IMR-90 (cell line): ENCODE data around the gene GRM8. TPM values are rescaled to one million over a fixed set of nuclear protein-coding genes. Genes with fewer than 3 reads are reported as not detected.

Experiments
- ATAC-seq: fragments of 200-7000 bp; cut with Tn5 transposase; 2 replicates; pipeline ENCODE4 v1.9.1; 2020; ENCODE audit warnings: low read depth, mild to moderate bottlenecking, moderate library complexity
- BruUV-seq: library from RNA; stranded (reverse); fragments of 400-500 nt; replicated peaks from 2 replicates; lab custom pipeline; 2021; lab: Mats Ljungman, UMichigan
- CTCF ChIA-PET: fragments of 300-600 bp; formaldehyde crosslinking; extraction: SDS; loops from one replicate; lab custom pipeline; 2021; ENCODE audit warnings: antibody characterized with exemption; lab: Yijun Ruan, JAX
- POLR2A ChIA-PET: fragments of 300-600 bp; sonication (Branson Sonifier 250); formaldehyde crosslinking; loops from one replicate; lab custom pipeline; 2022; ENCODE audit warnings: antibody characterized with exemption; ENCODE audit not compliant: unreplicated experiment; lab: Charles Lee
- DNase-seq: peaks from one replicate; pipeline ENCODE4 v3.0.0; 2013
- H2AFZ ChIP-seq: replicated peaks from 2 replicates; pipeline ENCODE3; 2013; ENCODE audit warnings: low read length, mild to moderate bottlenecking; ENCODE audit not compliant: poor library complexity
- H2AK5ac ChIP-seq: 2 replicates; pipeline ENCODE4 v1.6.1; 2013; ENCODE audit warnings: low read depth, low read length, inconsistent platforms
- H2AK9ac ChIP-seq: replicated peaks from 2 replicates; pipeline ENCODE3; 2013; ENCODE audit warnings: mild to moderate bottlenecking, low read depth, low read length, moderate library complexity; ENCODE audit not compliant: poor library complexity
- H2BK120ac ChIP-seq: 2 replicates; pipeline ENCODE4 v1.6.1; 2013; ENCODE audit warnings: low read depth, low read length, inconsistent platforms
- H2BK15ac ChIP-seq: 3 replicates; pipeline ENCODE4 v1.6.1; 2013; ENCODE audit warnings: low read depth, low read length, inconsistent platforms
- H2BK20ac ChIP-seq: 2 replicates; pipeline ENCODE4 v1.6.1; 2013; ENCODE audit warnings: low read depth, mild to moderate bottlenecking, inconsistent platforms, low read length, moderate library complexity
- H2BK5ac ChIP-seq: 2 replicates; pipeline ENCODE4 v1.6.1; 2013; ENCODE audit warnings: mild to moderate bottlenecking, low read depth, low read length, inconsistent platforms; ENCODE audit not compliant: poor library complexity, severe bottlenecking
- H3K14ac ChIP-seq: replicated peaks from 2 replicates; pipeline ENCODE4 v1.6.1; 2013; ENCODE audit warnings: low read depth, low read length, inconsistent platforms
- H3K18ac ChIP-seq: 2 replicates; pipeline ENCODE4 v1.6.1; 2013; ENCODE audit warnings: low read depth, low read length, control low read depth
- H3K23ac ChIP-seq: 2 replicates; pipeline ENCODE4 v1.6.1; 2013; ENCODE audit warnings: low read depth, low read length, inconsistent platforms
- H3K27ac ChIP-seq: 2 replicates; pipeline ENCODE4 v1.5.1; 2013; ENCODE audit warnings: mild to moderate bottlenecking, control low read depth, low read length; ENCODE audit not compliant: insufficient read depth
- H3K27me3 ChIP-seq: 2 replicates; pipeline ENCODE4 v1.6.1; 2013; ENCODE audit warnings: low read length; ENCODE audit not compliant: control insufficient read depth, insufficient read depth
- H3K36me3 ChIP-seq: 2 replicates; pipeline ENCODE4 v1.6.1; 2013; ENCODE audit warnings: low read length, mixed read lengths; ENCODE audit not compliant: control insufficient read depth, insufficient read depth
- H3K4ac ChIP-seq: 2 replicates; pipeline ENCODE4 v1.6.1; 2013; ENCODE audit warnings: low read depth, low read length, inconsistent platforms
- H3K4me1 ChIP-seq: 2 replicates; pipeline ENCODE4 v1.6.1; 2013; ENCODE audit warnings: low read length, mixed read lengths; ENCODE audit not compliant: control insufficient read depth, insufficient read depth
- H3K4me2 ChIP-seq: 2 replicates; pipeline ENCODE4 v1.6.1; 2013; ENCODE audit warnings: low read depth, mild to moderate bottlenecking, control low read depth, low read length, moderate library complexity
- H3K4me3 ChIP-seq: 2 replicates; pipeline ENCODE4 v1.5.1; 2013; ENCODE audit warnings: low read depth, mild to moderate bottlenecking, control low read depth, low read length, moderate library complexity; ENCODE audit not compliant: insufficient read depth
- H3K56ac ChIP-seq: 2 replicates; pipeline ENCODE4 v1.6.1; 2013; ENCODE audit warnings: low read length, inconsistent platforms; ENCODE audit not compliant: insufficient read depth; ENCODE audit errors: extremely low read depth
- H3K79me1 ChIP-seq, 2 experiments: 2 replicates each; pipeline ENCODE4 v1.6.1; 2013; ENCODE audit warnings: low read length in 2 of 2, inconsistent platforms in 1 of 2, low read depth in 1 of 2
- H3K9ac ChIP-seq: 2 replicates; pipeline ENCODE4 v1.6.1; 2013; ENCODE audit warnings: low read depth, low read length, control low read depth
- H3K9me1 ChIP-seq: 2 replicates; pipeline ENCODE4 v1.6.1; 2013; ENCODE audit warnings: low read length, inconsistent platforms; ENCODE audit not compliant: insufficient read depth
- H3K9me3 ChIP-seq: 2 replicates; pipeline ENCODE4 v1.6.1; 2013; ENCODE audit warnings: low read length; ENCODE audit not compliant: control insufficient read depth, insufficient read depth
- H4K20me1 ChIP-seq: 2 replicates; pipeline ENCODE4 v1.6.1; 2013; ENCODE audit warnings: low read length, inconsistent platforms; ENCODE audit not compliant: insufficient read depth
- H4K5ac ChIP-seq: 2 replicates; pipeline ENCODE4 v1.6.1; 2013; ENCODE audit warnings: mild to moderate bottlenecking, low read depth, low read length, control low read depth
- H4K8ac ChIP-seq, 2 experiments: 2 replicates each; pipeline ENCODE4 v1.6.1; 2013; ENCODE audit warnings: low read depth in 2 of 2, low read length in 2 of 2, control low read depth in 1 of 2, inconsistent platforms in 1 of 2
- H4K91ac ChIP-seq: 2 replicates; pipeline ENCODE4 v1.6.1; 2013; ENCODE audit warnings: low read depth, low read length, inconsistent platforms; ENCODE audit not compliant: insufficient read depth
- BHLHE40 ChIP-seq: fragments of 150-350 bp; IDR thresholded peaks from 2 replicates; pipeline ENCODE4 v1.6.1; 2016; ENCODE audit warnings: mild to moderate bottlenecking, low read depth, low read length
- CEBPB ChIP-seq: IDR thresholded peaks from 2 replicates; pipeline ENCODE4 v1.6.1; 2012; ENCODE audit warnings: low read depth, low read length, improper control_type of control experiment
- CHD1 ChIP-seq: IDR thresholded peaks from 2 replicates; pipeline ENCODE4 v1.6.1; 2012; ENCODE audit warnings: low read depth, low read length, improper control_type of control experiment
- MAFK ChIP-seq: IDR thresholded peaks from 2 replicates; pipeline ENCODE4 v1.6.1; 2012; ENCODE audit warnings: low read depth, low read length, improper control_type of control experiment
- MAZ ChIP-seq: IDR thresholded peaks from 2 replicates; pipeline ENCODE4 v1.6.1; 2012; ENCODE audit warnings: low read depth, mild to moderate bottlenecking, low read length, improper control_type of control experiment, moderate library complexity, borderline replicate concordance
- MXI1 ChIP-seq: IDR thresholded peaks from 2 replicates; pipeline ENCODE4 v1.6.1; 2012; ENCODE audit warnings: low read depth, mild to moderate bottlenecking, low read length, moderate library complexity, borderline replicate concordance
- NFE2L2 ChIP-seq: fragments of 150-350 bp; IDR thresholded peaks from 2 replicates; pipeline ENCODE4 v1.6.1; 2016; ENCODE audit warnings: low read depth, mild to moderate bottlenecking, low read length
- RFX5 ChIP-seq: IDR thresholded peaks from 2 replicates; pipeline ENCODE4 v1.8.0; 2012; ENCODE audit warnings: low read depth, mild to moderate bottlenecking, low read length, moderate library complexity
- SMC3 ChIP-seq: fragments of 150-350 bp; IDR thresholded peaks from 2 replicates; pipeline ENCODE4 v1.6.1; 2016; ENCODE audit warnings: low read depth, mild to moderate bottlenecking, antibody characterized with exemption, low read length, moderate library complexity
- dilution Hi-C: fragments of 300-500 bp; cut with HindIII; formaldehyde crosslinking; loops from one replicate; pipeline ENCODE4 v1.14.3; 2018; ENCODE audit warnings: low sequenced_read_pairs; ENCODE audit not compliant: unreplicated experiment
- in situ Hi-C: fragments of 300-500 bp; cut with MboI; formaldehyde crosslinking; loops from 3 replicates; pipeline ENCODE4 v1.14.3; 2019; ENCODE audit warnings: low sequenced_read_pairs, inconsistent platforms, mixed read lengths
- intact Hi-C: fragments of 100-400 bp; cut with micrococcal nuclease; formaldehyde crosslinking; loops from 2 replicates; pipeline ENCODE4 v1.10.0; 2022
- polyA plus RNA-seq, 3 experiments: library from polyadenylated mRNA; depleted of rRNA; stranded (reverse); fragments of >200 nt; gene quantifications; 2 replicates each; pipeline ENCODE4 v1.2.3, GENCODE V29; 2012; ENCODE audit warnings: low replicate concordance in 1 of 3
- total RNA-seq: library from RNA; depleted of rRNA; stranded (reverse); fragments of >200 nt; gene quantifications from 2 replicates; pipeline ENCODE4 v1.2.3, GENCODE V29; 2012
- TF ChIP-seq, protein P1 (sequence below): conservative IDR thresholded peaks from 2 replicates; pipeline ENCODE4 v1.5.1; 2012; ENCODE audit warnings: mild to moderate bottlenecking, low read depth, low read length, improper control_type of control experiment
- TF ChIP-seq, protein P2 (sequence below): fragments of 150-350 bp; IDR thresholded peaks from 2 replicates; pipeline ENCODE4 v1.6.1; 2016; ENCODE audit warnings: low read depth, mild to moderate bottlenecking, low read length, moderate library complexity, borderline replicate concordance
- TF ChIP-seq, protein P3 (sequence below): fragments of 150-350 bp; IDR thresholded peaks from 2 replicates; pipeline ENCODE4 v1.6.1; 2017; ENCODE audit warnings: mild to moderate bottlenecking, antibody characterized with exemption, low read length, low read depth

The GRM8 gene
- total and polyA plus RNA-seq, 2 of the 4 experiments (the other 2 are of a cell fraction), result not detected

DNA sequence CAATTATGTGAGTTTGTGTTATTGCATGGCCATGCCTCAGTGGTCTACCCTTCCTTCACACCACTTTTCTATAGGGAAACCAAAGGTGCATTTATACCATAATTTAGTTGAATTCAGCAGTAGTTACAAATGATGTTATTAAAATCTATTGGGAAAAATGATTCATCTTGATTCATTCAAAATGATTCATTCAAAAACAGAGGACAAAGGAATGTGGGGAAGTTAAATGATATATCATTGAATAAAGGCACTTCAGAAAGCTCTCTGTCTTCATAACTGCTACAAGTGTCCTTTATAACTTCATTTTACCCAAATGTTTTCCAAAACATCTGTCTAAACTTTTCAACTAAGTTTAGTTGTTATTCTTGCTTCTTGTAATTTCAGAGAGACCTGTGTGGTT, 722.9 kb downstream of the GRM8 start:
- Histone ChIP-seq H4K5ac (no peak overlapping the region), H4K8ac (no peak overlapping the region), H3K4ac (no peak overlapping the region), H2BK15ac (no peak overlapping the region), H3K79me1 (no peaks in the 10 kb centered on the region), H2AK5ac (no peak overlapping the region), H4K20me1 (no peaks in the 10 kb centered on the region), H3K18ac (no peak overlapping the region), H2BK5ac (no peak overlapping the region), H2BK20ac (no peak overlapping the region), H3K4me3 (no peak overlapping the region), H3K27ac (no peak overlapping the region), H3K9me3 (peaks cover 11% of the 10 kb centered on the region), H3K9ac (no peak overlapping the region), H3K4me1 (no peaks in the 10 kb centered on the region), H3K4me2 (no peak overlapping the region), H3K14ac (no peak overlapping the region), H3K36me3 (no peaks in the 10 kb centered on the region), H3K27me3 (no peaks in the 10 kb centered on the region), H3K9me1 (no peaks in the 10 kb centered on the region), H4K91ac (no peak overlapping the region), H2BK120ac (no peak overlapping the region), H3K23ac (no peak overlapping the region), H2AFZ (no peak overlapping the region), H2AK9ac (no peak overlapping the region), H3K56ac (no peak overlapping the region)
- no peak for ATAC-seq
- dilution Hi-C loops (no loop called here), in situ Hi-C loops (no loop called here), intact Hi-C loops (no loop called here)
- CTCF ChIA-PET, result no interaction called here
- POLR2A ChIA-PET, result no interaction called here
- DNase-seq, result no peak
- TF ChIP-seq MXI1, result no peak
- TF ChIP-seq, protein P1, sequence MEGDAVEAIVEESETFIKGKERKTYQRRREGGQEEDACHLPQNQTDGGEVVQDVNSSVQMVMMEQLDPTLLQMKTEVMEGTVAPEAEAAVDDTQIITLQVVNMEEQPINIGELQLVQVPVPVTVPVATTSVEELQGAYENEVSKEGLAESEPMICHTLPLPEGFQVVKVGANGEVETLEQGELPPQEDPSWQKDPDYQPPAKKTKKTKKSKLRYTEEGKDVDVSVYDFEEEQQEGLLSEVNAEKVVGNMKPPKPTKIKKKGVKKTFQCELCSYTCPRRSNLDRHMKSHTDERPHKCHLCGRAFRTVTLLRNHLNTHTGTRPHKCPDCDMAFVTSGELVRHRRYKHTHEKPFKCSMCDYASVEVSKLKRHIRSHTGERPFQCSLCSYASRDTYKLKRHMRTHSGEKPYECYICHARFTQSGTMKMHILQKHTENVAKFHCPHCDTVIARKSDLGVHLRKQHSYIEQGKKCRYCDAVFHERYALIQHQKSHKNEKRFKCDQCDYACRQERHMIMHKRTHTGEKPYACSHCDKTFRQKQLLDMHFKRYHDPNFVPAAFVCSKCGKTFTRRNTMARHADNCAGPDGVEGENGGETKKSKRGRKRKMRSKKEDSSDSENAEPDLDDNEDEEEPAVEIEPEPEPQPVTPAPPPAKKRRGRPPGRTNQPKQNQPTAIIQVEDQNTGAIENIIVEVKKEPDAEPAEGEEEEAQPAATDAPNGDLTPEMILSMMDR, result no peak
- no peak for TF ChIP-seq MAFK
- TF ChIP-seq BHLHE40, result no peak
- no peak for TF ChIP-seq MAZ
- no peak for TF ChIP-seq SMC3
- no peak for TF ChIP-seq CHD1
- TF ChIP-seq RFX5, result no peak
- no peak for TF ChIP-seq NFE2L2
- TF ChIP-seq, protein P2, sequence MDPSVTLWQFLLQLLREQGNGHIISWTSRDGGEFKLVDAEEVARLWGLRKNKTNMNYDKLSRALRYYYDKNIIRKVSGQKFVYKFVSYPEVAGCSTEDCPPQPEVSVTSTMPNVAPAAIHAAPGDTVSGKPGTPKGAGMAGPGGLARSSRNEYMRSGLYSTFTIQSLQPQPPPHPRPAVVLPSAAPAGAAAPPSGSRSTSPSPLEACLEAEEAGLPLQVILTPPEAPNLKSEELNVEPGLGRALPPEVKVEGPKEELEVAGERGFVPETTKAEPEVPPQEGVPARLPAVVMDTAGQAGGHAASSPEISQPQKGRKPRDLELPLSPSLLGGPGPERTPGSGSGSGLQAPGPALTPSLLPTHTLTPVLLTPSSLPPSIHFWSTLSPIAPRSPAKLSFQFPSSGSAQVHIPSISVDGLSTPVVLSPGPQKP, result no peak
- TF ChIP-seq CEBPB, result no peak
- TF ChIP-seq, protein P3, sequence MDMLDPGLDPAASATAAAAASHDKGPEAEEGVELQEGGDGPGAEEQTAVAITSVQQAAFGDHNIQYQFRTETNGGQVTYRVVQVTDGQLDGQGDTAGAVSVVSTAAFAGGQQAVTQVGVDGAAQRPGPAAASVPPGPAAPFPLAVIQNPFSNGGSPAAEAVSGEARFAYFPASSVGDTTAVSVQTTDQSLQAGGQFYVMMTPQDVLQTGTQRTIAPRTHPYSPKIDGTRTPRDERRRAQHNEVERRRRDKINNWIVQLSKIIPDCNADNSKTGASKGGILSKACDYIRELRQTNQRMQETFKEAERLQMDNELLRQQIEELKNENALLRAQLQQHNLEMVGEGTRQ, result no peak
- no TSS peak for BruUV-seq
